ENCODE results near the gene ARF5.

ARF5 gene

DNA sequence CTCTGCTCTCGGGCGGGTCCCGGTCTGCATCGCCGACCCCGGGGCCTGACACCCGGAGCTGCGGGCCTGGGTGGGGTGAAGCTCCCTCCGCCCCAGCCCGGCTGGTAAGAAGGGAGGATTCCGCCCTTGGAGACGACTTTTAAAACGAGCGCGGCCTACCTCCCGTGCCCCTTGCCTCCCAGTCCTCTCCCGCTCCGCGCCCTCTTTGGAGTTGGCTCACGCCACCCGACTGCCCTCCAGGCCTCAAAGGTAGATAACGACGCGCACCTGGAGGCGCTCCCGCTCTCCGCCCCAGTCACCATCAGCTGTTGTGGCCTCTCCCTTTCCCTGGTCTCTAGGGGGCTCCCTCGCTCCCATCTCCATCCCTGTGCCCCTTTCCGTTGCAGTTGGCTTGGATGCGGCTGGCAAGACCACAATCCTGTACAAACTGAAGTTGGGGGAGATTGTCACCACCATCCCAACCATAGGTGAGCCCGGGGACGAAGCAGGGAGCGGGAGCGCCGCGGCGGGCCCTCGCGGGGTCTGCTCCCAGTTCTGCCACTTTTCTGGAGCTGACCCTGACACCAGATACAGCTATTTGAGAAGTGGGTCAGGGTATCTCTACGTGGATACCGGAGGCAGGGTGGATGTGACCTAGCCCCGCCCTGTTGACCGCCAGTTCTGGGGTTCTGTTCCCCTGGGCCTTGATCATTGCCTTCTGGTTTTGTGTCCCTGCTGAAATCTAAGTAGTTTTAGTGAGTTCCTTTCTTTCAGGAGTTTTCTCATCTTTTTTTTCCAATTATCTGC lies 679 bp downstream of the ARF5 start:
- peak; percentile 76 for DNase-seq (ENCODE audit: low spot score)

DNA sequence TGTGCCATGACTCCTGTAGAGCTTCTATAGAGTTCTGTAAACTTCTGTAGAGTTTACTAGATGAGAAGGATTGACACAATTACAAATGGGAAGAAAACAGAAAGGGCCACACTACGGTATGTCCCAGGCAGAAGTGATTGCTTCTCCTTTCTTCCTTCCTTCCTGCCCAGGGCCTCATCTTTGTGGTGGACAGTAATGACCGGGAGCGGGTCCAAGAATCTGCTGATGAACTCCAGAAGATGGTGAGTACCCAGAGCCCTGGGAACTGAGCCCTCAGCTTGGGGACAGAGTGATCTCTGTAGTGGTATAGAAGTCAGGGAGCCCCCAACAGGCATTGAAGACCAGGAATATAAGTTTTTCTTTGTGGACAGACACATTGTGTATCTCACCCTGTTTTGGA lies 1.7 kb downstream of the ARF5 start:
- DNase-seq (ENCODE audit: low spot score): no peak

DNA sequence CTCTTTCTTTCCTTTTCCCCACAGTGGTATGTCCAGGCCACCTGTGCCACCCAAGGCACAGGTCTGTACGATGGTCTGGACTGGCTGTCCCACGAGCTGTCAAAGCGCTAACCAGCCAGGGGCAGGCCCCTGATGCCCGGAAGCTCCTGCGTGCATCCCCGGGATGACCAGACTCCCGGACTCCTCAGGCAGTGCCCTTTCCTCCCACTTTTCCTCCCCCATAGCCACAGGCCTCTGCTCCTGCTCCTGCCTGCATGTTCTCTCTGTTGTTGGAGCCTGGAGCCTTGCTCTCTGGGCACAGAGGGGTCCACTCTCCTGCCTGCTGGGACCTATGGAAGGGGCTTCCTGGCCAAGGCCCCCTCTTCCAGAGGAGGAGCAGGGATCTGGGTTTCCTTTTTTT lies 3.0 kb downstream of the ARF5 start:
- DNase-seq (ENCODE audit: low spot score): no peak

DNA sequence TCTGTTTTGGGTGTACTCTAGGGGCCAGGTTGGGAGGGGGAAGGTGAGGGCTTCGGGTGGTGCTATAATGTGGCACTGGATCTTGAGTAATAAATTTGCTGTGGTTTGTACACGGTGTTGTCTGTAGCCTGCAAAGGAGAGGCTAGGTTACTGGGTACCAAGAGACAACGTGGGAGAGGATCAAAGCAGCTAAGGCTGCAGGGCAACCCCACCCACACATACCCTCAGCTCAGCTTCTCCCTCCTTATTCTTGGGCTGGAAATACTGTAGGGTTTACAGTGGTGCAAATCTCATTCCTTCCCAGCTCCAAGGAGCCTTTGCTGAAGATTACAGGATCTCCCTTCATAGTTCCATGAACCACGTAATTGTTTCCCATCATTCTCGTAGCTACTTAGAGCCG lies 3.4 kb downstream of the ARF5 start:
- DNase-seq (ENCODE audit: low spot score): no peak

DNA sequence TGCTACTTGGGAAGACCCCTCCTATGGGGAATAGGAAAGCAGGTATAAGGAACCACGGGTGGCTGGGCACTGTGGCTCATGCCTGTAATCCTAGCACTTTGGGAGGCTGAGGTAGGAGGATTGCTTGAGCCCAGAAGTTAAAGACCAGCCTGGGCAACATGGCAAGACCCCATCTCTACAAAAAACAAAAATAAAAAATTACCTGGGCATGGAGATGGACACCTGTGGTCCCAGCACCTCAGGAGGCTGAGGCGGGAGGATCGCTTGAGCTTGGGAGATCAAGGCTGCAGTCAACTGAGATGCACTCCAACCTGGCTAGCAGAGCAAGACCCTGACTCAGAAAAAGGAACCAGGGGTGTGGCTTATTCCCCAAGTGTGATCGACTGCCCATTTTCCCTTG lies 4.3 kb downstream of the ARF5 start:
- DNase-seq (ENCODE audit: low spot score): no peak

DNA sequence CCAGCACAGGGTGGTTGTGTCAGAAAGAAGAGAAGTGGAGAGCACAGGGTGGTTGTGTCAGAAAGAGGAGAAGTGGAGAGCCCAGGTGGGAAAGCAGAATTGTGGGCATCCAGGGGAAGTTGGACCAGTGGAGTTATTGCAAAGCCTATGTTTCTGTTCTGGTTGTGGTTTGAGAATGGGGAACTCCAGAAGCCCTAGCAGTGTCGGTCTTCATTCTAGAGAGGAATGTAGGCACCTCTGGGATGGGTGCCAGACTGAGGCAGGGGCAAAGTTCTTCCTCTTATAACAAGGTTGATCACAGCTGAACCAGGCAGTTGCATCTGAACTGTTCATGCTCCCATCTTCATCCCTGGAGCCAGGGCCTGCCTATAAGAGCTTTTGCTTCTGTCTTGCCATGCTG lies 6.3 kb downstream of the ARF5 start:
- DNase-seq (ENCODE audit: low spot score): no peak

DNA sequence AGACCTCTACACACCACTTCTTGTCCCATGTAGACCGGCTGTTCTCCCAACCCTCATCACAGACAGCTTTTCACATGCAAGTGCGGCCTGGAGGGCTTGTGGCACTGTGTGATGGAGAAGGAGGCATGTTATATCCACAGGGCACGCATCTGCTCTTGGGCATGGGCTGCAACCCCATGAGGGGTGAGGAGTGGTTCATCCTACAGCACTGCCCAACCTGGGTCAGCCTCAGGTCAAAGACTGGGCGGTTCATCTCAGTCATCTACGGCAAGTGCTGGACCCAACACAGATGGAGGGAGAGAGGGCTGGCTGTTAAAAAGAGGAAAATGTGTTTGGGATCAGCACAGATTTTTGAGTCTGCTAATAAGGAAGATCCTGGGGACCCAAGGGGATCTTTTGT lies 7.5 kb downstream of the ARF5 start:
- DNase-seq (ENCODE audit: low spot score): no peak

DNA sequence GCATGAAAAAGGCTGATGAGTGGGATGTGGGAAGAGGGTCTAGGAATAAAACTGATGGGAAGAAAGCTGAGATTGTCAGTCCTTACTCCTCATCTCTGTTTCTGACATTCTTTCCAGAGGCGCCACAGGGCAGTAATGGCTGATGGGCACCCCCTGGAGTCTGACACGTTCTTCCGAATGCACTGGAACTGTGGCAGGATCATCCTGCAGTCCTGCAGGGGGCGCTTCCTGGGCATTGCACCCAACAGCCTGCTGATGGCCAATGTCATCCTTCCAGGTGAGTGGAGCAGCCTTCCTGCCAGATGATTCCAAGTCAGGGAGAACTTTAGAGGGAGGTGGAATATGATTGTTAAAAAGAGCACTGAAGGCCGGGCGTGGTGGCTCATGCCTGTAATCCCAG lies 10.1 kb downstream of the ARF5 start:
- no peak for DNase-seq (ENCODE audit: low spot score)

DNA sequence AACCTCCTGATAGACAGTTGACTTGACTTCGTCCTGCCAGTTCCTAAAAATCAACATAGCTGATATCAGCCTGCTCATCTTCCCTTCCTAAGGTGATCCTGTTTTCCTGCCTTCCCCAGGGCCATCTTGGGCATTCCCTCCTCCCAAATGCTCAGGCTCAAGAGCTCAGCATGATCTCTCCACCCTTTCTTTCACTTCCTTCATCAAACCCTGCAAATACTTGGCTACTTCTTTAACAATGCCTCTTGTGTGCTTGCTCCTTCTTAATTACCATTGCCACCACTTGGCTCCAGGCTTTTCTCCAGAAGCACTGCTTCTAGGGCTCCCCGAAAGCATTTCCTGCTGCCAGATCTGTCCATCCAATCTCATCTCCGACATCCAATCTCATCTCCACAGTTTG lies 12.7 kb downstream of the ARF5 start:
- peak; percentile 68 for DNase-seq (ENCODE audit: low spot score)

DNA sequence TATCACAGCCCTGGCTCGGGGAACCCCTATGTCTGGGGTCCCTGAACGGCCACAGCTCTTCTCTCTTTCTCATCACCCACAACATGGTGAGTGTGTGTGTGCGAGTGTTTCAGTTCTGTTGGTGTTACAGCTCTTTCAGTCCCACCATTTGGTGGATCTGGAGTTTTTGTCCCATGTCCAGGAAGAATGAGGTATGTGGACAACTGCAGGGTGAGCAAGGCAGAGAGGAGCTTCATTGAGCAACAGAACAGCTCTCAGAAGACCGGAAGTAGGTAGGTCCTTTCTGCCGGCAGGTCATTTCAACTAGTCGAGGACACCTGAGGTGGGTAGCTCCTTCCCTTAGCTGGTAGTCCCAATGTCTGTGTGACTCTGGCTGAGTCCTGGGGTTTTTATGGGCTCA lies 20.2 kb downstream of the ARF5 start:
- DNase-seq (ENCODE audit: low spot score): no peak

DNA sequence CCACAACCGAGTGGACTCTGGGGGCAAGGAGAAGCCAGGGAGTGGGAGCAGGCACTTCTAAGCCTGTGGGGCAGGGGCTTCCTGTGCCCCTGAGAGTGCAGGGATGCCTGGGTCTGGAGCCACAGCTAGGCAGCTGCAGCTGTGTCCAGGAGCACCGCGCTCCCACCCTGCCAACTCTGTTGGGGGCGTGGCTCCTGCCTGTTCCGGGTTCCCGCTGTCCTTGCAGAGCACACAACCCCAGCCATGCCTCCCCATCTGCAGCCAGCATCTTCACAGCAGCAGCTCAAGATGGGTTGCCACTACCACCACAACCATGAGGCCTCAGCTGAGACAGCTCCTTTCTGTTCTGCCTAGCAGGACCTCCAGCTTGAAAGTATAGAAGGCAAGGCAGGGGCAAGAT lies 21.1 kb downstream of the ARF5 start:
- no peak for DNase-seq (ENCODE audit: low spot score)

DNA sequence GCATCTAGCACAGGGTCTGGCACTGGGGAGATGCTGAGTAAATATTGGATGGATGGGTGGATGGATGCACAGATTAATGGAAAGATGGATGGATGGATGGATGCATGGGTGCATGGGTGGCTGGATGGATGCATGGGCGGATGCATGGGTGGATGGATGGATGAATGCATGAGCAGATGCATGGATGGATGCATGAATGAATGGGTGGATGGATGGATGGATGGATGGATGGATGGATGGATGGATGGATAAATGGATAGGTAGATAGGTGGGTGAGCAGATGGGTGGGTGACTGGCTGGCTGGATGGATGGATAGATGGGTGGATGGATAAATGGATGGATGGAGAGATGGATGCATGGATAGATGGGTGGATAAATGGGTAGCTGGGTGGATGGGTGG lies 24.1 kb downstream of the ARF5 start:
- DNase-seq (ENCODE audit: low spot score): no peak

DNA sequence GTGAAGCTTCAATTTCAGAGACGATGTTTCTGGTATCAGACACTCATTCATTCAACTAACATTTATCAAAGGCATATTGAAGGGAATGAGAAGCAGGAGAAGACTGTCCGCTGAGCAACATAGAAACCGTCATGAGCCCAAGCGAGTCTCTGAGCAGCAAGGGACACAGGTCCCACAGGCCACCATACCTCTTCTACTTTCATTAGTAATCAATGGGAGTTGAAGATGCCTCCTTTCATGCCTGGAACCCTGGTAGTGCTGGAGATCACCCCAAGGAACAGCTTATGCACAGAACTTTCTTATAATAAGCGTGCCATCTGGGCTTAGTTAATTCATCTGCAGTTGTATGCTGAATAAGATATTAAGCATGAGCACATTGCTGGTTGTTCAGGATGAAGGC lies 28.5 kb downstream of the ARF5 start:
- DNase-seq (ENCODE audit: low spot score): no peak

DNA sequence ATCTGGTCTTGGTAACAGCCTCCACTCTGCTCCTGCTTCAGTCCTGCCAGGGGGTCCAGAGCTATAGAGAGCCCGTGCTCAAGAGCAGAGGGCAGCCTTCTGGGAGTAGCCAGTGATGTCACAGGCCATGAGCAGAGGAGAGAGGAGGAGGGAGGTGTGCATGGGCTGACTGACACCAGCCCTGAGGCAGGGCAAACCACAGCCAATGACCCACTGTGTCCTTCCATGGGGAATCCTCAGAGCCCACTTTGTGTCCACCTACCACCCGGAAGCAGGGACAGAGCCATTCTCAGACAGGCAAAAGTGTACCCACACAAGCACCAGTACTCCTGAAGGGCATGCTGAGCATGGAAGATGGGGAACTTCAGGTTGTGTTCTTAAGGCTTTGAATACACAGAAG lies 29.8 kb downstream of the ARF5 start, which contains the start of gene PAX4:
Gene PAX4 (minus strand): TSS at position 101 of the 400 bp plus-strand sequence. CDS start 2,214 bp downstream, outside the sequence.
- DNase-seq (ENCODE audit: low spot score): no peak

DNA sequence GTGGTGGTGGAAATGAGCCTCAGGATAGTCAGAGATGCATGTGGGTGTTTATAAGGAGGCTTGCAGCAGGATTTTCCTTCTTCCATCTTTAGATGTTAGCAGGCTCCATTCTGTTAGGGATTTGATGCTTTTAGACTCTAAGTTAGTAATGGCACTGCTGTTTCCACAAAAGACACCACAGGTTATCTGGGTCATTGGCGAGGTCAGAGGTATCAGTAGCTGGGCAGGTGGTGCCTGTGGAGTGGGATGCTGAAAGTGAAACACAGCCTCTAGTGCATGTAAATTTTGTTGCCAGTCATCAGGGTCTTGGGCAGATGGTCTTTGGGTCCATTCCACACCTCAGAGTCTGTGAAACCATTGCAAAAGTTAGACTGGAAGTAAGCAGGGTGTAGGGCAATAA lies 30.6 kb downstream of the ARF5 start:
- DNase-seq (ENCODE audit: low spot score): no peak

DNA sequence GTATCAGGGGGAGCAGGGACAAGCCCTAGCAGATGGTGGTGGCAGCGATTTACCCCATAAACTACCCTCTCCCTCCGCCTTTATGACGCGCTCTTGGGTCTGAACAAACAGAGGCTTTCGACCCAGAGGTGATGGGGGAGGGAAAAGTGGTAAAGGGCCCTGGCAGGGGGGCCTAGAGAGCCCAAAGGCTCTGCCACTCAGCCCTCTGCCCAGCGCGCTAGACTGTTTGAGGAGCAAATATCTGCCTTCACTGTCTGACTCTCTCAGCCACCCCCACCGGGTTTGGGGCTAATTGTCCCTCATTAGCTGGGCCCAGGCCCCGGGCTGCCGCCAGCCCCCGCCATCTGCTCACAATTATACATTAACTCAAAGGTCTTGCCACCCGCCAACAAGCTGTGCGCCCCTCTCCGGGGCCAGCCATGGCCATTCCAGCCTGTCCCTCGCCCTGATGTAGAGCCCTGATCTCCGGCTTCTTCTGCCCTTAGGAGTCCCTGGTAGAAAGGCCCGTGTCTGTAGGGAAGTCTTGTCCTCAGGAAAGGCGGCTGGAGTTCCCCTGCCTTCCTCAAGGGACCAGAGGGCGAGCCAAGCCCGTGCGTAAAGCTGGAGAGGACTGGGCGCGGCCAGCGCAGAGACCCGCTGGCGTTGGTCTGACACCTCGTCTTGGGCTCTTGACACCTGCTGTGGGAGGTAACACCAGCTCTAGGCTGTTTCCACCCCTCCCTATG lies 31.6 kb downstream of the ARF5 start:
- DNase-seq (ENCODE audit: low spot score): no peak

DNA sequence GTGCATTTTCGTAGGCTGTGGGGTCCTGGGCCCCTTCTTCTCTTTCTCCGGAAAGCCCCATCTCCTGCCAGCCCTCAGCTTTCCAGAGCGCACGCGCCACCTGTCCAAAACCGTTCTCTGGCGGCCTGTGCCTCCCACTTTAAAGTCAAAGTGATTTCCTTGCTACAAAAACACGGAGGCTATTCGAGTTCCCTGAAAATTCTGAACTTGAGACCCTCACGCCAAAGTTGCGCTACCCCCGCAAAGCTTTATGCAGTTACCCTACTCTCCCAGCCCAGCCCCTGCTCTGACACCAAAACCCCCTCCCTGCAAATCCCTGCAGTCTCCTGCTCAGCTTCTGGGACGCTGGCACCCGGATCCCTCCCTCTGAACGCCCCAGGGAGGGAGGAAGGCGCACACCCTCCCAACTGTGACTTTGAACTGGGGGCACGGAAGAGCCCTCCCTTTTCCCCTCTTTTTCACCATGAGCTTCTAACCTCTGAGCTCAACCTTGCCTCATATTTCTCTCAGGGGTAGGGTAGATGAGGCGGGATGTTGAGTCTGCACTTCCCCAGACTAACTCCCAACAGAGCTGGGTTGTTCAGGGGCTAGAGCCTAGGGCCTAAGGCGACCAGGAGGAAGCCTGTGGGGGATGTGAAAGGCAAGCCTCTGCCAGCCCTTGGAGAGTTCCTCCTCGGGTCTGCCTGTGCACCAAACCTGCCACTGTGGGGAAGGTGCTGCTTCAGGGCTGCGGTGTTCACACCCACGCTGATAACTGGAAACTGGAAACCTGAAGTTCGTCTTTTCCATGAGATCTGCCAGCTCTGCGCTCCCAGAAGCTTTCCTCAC lies 32.4 kb downstream of the ARF5 start:
- DNase-seq (ENCODE audit: low spot score): no peak

DNA sequence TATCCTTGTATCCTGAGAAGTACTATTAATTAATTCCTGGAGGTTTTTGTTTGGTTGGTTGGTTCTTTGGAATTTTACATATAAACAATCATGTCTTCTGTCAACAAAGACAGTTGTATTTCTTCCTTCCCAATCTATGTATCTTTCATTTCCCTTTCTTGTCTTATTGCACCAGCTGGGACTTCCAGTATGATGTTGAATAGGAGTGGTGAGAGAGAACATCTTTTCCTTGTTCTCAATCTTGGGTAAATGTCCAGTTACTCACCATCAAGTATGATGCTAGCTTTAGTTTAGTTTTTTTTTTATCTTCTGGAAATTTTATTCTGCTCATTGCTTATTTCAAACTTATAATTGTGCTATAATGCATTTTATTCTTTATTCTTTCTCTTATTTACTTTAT lies 37.1 kb downstream of the ARF5 start:
- DNase-seq (ENCODE audit: low spot score): no peak

DNA sequence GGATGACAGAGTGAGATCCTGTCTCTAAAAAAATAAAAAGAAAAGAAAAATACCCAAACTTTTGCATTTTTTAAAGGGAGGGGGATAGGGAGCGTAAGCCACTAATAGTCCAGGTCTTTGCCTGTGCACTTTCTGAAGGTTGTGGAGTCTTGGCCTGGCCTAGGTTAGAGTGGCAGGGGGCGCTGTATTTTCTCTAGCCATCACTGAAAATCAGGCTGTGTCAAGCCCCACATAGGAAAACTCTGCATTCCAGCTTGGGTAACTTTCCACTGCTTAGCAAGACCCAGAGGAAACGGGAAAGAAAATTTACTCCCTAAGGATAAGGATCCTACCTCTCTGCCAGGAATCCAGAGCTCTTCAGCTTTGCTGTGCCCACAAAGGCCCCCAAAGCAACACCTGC lies 40.2 kb downstream of the ARF5 start:
- no peak for DNase-seq (ENCODE audit: low spot score)

DNA sequence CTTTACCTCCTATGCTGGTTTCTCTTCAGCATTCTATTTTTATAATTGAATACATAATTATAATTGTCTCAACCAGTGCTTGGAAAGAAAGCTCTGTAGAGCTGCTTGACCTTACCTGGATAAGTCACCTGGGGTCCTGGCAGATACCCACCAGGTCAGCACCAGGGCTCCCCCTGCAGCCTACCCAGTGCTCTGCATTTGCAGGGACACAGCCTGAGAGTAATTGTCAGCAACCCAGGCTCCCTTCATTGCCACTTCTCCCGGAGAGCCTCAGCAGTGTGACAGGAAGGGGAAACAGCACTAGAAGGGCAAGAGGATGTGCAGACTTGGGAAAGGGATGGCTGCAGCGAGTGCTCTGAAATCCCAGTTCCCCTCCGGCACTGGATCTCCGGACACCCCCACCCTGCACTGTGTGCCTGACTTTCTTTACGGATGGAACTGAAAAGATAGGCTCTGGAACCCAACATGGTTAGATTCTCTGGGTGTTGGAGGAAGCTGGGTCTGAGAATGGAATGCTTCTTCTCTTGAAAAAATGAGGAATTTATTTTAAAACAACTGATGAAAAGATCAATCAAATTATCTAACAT lies 41.1 kb downstream of the ARF5 start:
- no peak for DNase-seq (ENCODE audit: low spot score)

DNA sequence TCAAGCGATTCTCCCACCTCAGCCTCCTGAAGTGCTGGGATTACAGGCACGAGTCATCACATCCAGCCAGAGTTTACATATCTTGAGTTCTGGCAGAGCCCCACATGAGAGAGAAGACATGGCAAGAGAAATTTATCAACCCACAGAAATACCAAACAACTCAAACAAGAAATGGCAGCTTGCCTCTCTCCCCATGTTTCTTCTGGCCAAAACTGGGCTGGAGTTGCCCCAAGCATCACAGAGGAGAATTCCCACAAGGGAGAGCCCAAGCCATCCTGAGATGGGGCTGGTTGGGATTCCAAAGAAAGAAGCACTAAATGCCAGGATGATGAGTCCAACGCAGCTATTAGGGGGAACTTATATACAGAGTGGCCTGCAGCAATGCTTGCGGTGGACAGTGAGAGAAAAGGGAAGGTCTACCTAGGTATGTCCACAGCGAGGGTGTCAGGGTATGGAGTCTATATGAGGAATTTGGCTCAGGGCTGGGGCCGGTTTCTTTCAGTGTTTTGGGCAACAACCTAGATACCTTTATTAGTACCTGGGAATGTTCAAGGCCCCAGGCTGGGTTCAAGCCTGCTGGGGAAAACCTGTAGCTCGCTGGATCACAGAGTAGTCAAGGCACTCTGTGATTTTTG lies 44.2 kb downstream of the ARF5 start:
- no peak for DNase-seq (ENCODE audit: low spot score)

Measured in COLO829 (cell line).